Measurements from ENCODE around the gene KCNJ3.
"Not testable (repeated sequence)": the region's sequence is repeated elsewhere in the genome, so short reads cannot be mapped to it uniquely, and the experiment has no call there.

KCNJ3 gene

DNA sequence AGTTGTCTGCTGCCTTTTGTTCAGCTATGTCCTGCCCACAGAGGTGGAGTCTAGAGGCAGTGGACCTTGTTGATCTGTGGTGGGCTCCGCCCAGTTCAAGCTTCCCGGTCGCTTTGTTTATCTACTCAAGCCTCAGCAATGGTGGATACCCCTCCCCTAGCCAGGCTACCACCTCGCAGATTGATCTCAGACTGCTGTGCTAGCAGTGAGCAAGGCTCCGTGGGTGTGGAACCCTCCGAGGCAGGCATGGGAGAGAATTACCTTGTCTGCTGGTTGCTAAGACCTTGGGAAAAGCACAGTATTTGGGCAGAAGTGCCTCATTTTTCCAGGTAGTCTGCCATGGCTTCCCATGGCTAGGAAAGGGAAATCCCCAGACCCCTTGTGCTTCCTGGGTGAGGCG is 146.0 kb downstream of the KCNJ3 start:
- DNase-seq (ENCODE audit: low read depth in 2 of 2) = no peak

DNA sequence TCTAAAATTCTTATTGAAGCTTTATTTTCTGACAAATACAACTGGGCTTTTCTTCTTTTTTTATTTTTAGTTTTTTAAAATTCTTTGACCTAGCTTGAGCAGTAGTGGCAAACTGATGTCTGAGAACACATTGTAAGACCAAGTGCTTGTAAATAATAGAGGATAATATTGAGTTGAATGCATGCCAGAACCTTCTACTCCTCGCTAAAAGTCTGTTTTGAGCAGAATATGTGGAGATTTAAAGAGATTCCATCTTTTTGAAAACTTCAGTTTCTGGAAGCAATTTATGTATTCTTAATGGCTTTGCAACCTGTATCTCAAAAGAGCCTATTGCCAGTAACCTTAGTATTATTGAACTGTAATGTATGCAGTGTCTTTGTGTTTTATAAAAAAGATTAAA is 148.3 kb downstream of the KCNJ3 start:
- DNase-seq (ENCODE audit: low read depth in 2 of 2) = no peak

- no peak for DNase-seq (ENCODE audit: low read depth in 2 of 2)
Measured at GRCh38 chr2:154849482-154849881, 151.0 kb downstream of the KCNJ3 start.

GRCh38 chr2:154850532-154850931 is 152.0 kb downstream of the KCNJ3 start:
- DNase-seq (ENCODE audit: low read depth in 2 of 2) = no peak

GRCh38 chr2:154855138-154855537 is 156.6 kb downstream of the KCNJ3 start:
- DNase-seq (ENCODE audit: low read depth in 2 of 2) = no peak

DNA sequence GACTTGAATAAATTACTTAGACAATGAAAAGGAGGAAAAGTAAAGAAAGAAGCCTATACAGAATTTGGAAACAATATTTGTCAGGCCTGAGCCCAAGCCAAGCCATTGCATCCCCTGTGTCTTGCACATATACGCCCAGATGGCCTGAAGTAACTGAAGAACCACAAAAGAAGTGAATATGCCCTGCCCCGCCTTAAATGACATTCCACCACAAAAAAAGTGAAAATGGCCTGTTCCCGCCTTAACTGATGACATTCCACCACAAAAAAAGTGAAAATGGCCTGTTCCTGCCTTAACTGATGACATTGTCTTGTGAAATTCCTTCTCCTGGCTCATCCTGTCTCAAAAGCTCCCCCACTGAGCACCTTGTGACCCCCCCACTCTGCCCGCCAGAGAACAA is 168.7 kb downstream of the KCNJ3 start:
- not testable (repeated sequence) for DNase-seq (ENCODE audit: low read depth in 2 of 2)

DNA sequence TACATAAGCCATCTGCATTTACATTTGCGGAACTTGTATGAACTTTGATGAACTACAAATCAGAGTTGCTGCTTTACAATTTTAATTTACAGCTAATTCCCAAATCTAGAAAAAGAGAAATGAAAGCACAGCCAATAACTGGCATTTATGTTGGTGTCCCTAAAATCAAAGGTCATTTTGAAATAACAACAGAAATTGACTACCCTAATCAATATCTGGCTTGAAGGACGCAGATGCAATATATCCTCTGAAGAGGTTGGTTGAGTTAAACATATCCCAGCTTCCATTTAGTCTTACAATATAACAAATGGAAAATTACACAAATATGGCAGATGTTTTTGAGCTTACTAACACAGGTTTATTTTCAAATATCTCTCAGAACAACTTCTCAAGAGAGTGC is 177.5 kb downstream of the KCNJ3 start:
- DNase-seq (ENCODE audit: low read depth in 2 of 2) = no peak

DNA sequence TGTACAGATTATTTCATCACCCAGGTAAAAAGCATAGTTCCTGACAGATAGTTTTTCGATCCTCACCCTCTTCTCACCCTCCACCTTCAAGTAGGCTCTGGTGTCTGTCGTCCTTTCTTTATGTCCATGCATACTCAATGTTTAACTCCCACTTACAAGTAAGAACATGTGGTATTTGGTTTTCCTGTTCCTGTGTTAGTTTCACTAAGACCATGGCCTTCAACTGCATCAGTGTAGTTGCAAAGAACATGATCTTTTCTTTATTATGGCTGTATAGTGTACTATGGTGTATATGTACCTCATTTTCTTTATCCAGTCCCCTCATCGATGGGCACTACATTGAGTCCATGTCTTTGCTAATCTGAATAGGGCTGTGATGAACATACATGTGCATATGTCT is 184.2 kb downstream of the KCNJ3 start:
- no peak for DNase-seq (ENCODE audit: low read depth in 2 of 2)

DNA sequence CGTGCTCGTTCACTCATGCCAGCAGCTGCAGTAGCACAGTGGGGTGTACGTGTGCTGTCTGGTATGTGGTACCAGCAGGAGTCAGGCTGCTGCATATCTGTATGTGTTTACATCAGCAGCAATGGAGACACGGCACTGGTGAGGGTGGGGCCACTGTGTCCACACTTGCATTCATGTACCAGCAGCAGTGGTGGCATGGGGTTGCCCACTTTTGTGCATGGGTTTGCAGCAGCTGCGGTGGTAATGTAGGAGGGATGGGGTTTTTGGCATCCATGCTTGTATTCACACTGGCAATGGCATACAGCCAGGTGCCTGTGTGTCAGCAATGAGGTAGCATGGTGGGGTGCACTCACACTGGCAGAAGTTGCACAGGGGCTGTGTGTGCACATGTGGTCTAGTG is 187.8 kb downstream of the KCNJ3 start:
- DNase-seq (ENCODE audit: low read depth in 2 of 2) = no peak

GRCh38 chr2:154898269-154898668 is 199.8 kb downstream of the KCNJ3 start:
- no peak for DNase-seq (ENCODE audit: low read depth in 2 of 2)

DNA sequence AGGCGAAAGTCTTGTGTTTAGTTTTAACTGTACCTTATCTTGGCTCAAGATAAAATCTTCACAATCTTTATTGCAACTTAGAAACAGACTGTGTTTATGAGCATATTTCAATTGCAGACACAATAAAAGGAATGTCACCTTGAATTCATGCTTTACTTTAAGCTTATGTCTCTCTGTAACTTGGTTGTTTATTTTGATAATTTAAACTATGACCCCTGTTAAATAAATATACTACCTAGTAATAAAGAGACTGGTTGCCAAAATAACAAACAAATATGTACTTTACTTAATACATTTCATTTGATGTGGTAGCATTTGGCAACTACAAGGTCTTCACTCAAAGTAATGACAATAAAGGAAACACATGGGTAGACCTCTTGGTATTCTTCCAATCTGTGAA is 202.6 kb downstream of the KCNJ3 start:
- no peak for DNase-seq (ENCODE audit: low read depth in 2 of 2)
